ENCODE measurements around the gene CMIP.

The CMIP gene

GRCh38 chr16:81607805-81608522 is 163.4 kb downstream of the CMIP start:
- Histone ChIP-seq H2AK5ac (ENCODE audit: low read length, severe bottlenecking) (no peak overlapping the region), H2BK12ac (ENCODE audit: low read length in 2 of 2) (no peak overlapping the region), H3K4ac (ENCODE audit: low read depth in 1 of 2, low read length in 2 of 2) (no peak overlapping the region)

GRCh38 chr16:81608523-81609209 is 164.1 kb downstream of the CMIP start:
- no peak overlapping the region for H4K8ac ChIP-seq (ENCODE audit: low read length)
- H4K91ac ChIP-seq (ENCODE audit: low read length) = no peak overlapping the region

More at GRCh38 chr16:81607805-81608522, 163.4 kb downstream of the CMIP start:
- H3K9me3 ChIP-seq (ENCODE audit: control insufficient read depth, low read length) = no peaks in the 10 kb centered on the region
- no peak overlapping the region for H3K4me3 ChIP-seq (ENCODE audit: insufficient read depth in 1 of 2, low read depth in 1 of 2, low read length in 2 of 2)
- no peak overlapping the region for H4K91ac ChIP-seq (ENCODE audit: low read length)
- H3K14ac ChIP-seq (ENCODE audit: low read length in 2 of 2) = no peak overlapping the region
- H2BK120ac ChIP-seq (ENCODE audit: low read depth, low read length) = no peak overlapping the region
- H3K4me1 ChIP-seq (ENCODE audit: control insufficient read depth, insufficient read depth, low read depth, low read length) = peaks cover 19% of the 10 kb centered on the region
- no peak overlapping the region for H2AFZ ChIP-seq (ENCODE audit: low read depth, low read length)
- no peak overlapping the region for H3K4me2 ChIP-seq (ENCODE audit: low read length, poor library complexity, severe bottlenecking)
- H3K9ac ChIP-seq (ENCODE audit: low read length) = no peak overlapping the region
- H3K79me1 ChIP-seq (replicated peaks; ENCODE audit: low read length, poor library complexity, severe bottlenecking) = peaks cover 37% of the 10 kb centered on the region
- H2BK5ac ChIP-seq (ENCODE audit: low read depth, low read length, poor library complexity, severe bottlenecking) = no peak overlapping the region
- H4K8ac ChIP-seq (ENCODE audit: low read length) = no peak overlapping the region
- no peak overlapping the region for H3K23ac ChIP-seq (ENCODE audit: low read length in 2 of 2)
- no peak overlapping the region for H3K18ac ChIP-seq (ENCODE audit: low read depth in 1 of 2, low read length in 2 of 2)
- peaks cover 0 to 3% of the 10 kb centered on the region in 2 experiments for H3K27me3 ChIP-seq (ENCODE audit: control insufficient read depth in 1 of 2, insufficient read depth in 1 of 2, low read length in 2 of 2)
- 94% methylated on average over 3 of the region's 6 CpGs for WGBS
- H2BK15ac ChIP-seq (ENCODE audit: low read depth, poor library complexity, severe bottlenecking) = no peak overlapping the region
- DNase-seq = no peak
- no peak overlapping the region for H3K27ac ChIP-seq (ENCODE audit: low read length, poor library complexity, severe bottlenecking)
- peaks cover 0 to 25% of the 10 kb centered on the region in 2 experiments for H3K36me3 ChIP-seq (ENCODE audit: control insufficient read depth in 1 of 2, insufficient read depth in 2 of 2, low read depth in 1 of 2, low read length in 2 of 2)

GRCh38 chr16:81609323-81609892 is 164.8 kb downstream of the CMIP start:
- Histone ChIP-seq H2BK120ac (ENCODE audit: low read depth, low read length) (no peak overlapping the region), H3K36me3 (ENCODE audit: control insufficient read depth in 1 of 2, insufficient read depth in 2 of 2, low read depth in 1 of 2, low read length in 2 of 2) (peaks cover 0 to 33% of the 10 kb centered on the region in 2 experiments), H2BK15ac (ENCODE audit: low read depth, poor library complexity, severe bottlenecking) (peak overlapping the region; percentile 89), H3K79me1 (replicated peaks; ENCODE audit: low read length, poor library complexity, severe bottlenecking) (peaks cover 35% of the 10 kb centered on the region), H3K4me1 (ENCODE audit: control insufficient read depth, insufficient read depth, low read depth, low read length) (peaks cover 22% of the 10 kb centered on the region), H3K14ac (ENCODE audit: low read length in 2 of 2) (peak overlapping the region in 1 of 2 experiments; percentile 4), H2BK12ac (ENCODE audit: low read length in 2 of 2) (peak overlapping the region in 1 of 2 experiments; percentile 37), H3K4ac (ENCODE audit: low read depth in 1 of 2, low read length in 2 of 2) (no peak overlapping the region), H3K23ac (ENCODE audit: low read length in 2 of 2) (no peak overlapping the region), H2AFZ (ENCODE audit: low read depth, low read length) (no peak overlapping the region), H3K27ac (ENCODE audit: low read length, poor library complexity, severe bottlenecking) (no peak overlapping the region), H3K9me3 (ENCODE audit: control insufficient read depth, low read length) (no peaks in the 10 kb centered on the region), H2BK5ac (ENCODE audit: low read depth, low read length, poor library complexity, severe bottlenecking) (no peak overlapping the region), H4K91ac (ENCODE audit: low read length) (no peak overlapping the region), H3K9ac (ENCODE audit: low read length) (peak overlapping the region; percentile 36), H2AK5ac (ENCODE audit: low read length, severe bottlenecking) (no peak overlapping the region), H4K8ac (ENCODE audit: low read length) (no peak overlapping the region), H3K4me3 (ENCODE audit: insufficient read depth in 1 of 2, low read depth in 1 of 2, low read length in 2 of 2) (peak overlapping the region in 1 of 2 experiments; percentile 28), H3K4me2 (ENCODE audit: low read length, poor library complexity, severe bottlenecking) (no peak overlapping the region), H3K18ac (ENCODE audit: low read depth in 1 of 2, low read length in 2 of 2) (no peak overlapping the region), H3K27me3 (ENCODE audit: control insufficient read depth in 1 of 2, insufficient read depth in 1 of 2, low read length in 2 of 2) (peaks cover 0 to 3% of the 10 kb centered on the region in 2 experiments)
- DNase-seq = no peak
- WGBS = 91% methylated on average over 11 of the region's 11 CpGs

More at GRCh38 chr16:81608523-81609209, 164.1 kb downstream of the CMIP start:
- Histone ChIP-seq H3K4me3 (ENCODE audit: insufficient read depth in 1 of 2, low read depth in 1 of 2, low read length in 2 of 2) (peak overlapping the region in 1 of 2 experiments; percentile 28), H3K18ac (ENCODE audit: low read depth in 1 of 2, low read length in 2 of 2) (no peak overlapping the region), H3K79me1 (replicated peaks; ENCODE audit: low read length, poor library complexity, severe bottlenecking) (peaks cover 35% of the 10 kb centered on the region), H3K14ac (ENCODE audit: low read length in 2 of 2) (no peak overlapping the region), H2AFZ (ENCODE audit: low read depth, low read length) (no peak overlapping the region), H2BK12ac (ENCODE audit: low read length in 2 of 2) (no peak overlapping the region), H3K9me3 (ENCODE audit: control insufficient read depth, low read length) (no peaks in the 10 kb centered on the region), H3K27me3 (ENCODE audit: control insufficient read depth in 1 of 2, insufficient read depth in 1 of 2, low read length in 2 of 2) (peaks cover 0 to 3% of the 10 kb centered on the region in 2 experiments), H3K36me3 (ENCODE audit: control insufficient read depth in 1 of 2, insufficient read depth in 2 of 2, low read depth in 1 of 2, low read length in 2 of 2) (peaks cover 0 to 28% of the 10 kb centered on the region in 2 experiments), H3K4me1 (ENCODE audit: control insufficient read depth, insufficient read depth, low read depth, low read length) (peaks cover 19% of the 10 kb centered on the region), H3K23ac (ENCODE audit: low read length in 2 of 2) (peak overlapping the region in 1 of 2 experiments; percentile 29), H2BK15ac (ENCODE audit: low read depth, poor library complexity, severe bottlenecking) (no peak overlapping the region), H3K4ac (ENCODE audit: low read depth in 1 of 2, low read length in 2 of 2) (no peak overlapping the region), H3K9ac (ENCODE audit: low read length) (peak overlapping the region; percentile 39), H3K4me2 (ENCODE audit: low read length, poor library complexity, severe bottlenecking) (no peak overlapping the region), H2BK5ac (ENCODE audit: low read depth, low read length, poor library complexity, severe bottlenecking) (no peak overlapping the region), H2AK5ac (ENCODE audit: low read length, severe bottlenecking) (no peak overlapping the region), H2BK120ac (ENCODE audit: low read depth, low read length) (no peak overlapping the region), H3K27ac (ENCODE audit: low read length, poor library complexity, severe bottlenecking) (no peak overlapping the region)
- 81% methylated on average over 13 of the region's 13 CpGs for WGBS
- peak; percentile 79 for DNase-seq
